ENCODE data around the gene RRAGA.

- TF ChIP-seq CTCF (IDR thresholded peaks at IDR 0.05) (no peak), POLR2A (IDR thresholded peaks at IDR 0.05) (no peak)
Observed at GRCh38 chr9:19050637-19051591, 1.7 kb downstream of the RRAGA start.

All from right lobe of liver (tissue), 4 donors.